KMS-11 (cell line): ENCODE data around the gene WRNIP1.

Experiments used
- H2AFZ ChIP-seq: fragments of 200-600 bp; sonication (generic); 2 replicates; pipeline ENCODE4 v1.6.1; 2016; ENCODE audit warnings: antibody characterized with exemption, mixed run types, low read depth
- H3K27ac ChIP-seq: fragments of 200-600 bp; sonication (generic); 2 replicates; pipeline ENCODE4 v1.6.1; 2016; ENCODE audit warnings: mild to moderate bottlenecking, mixed run types
- H3K27me3 ChIP-seq: fragments of 200-600 bp; sonication (generic); 2 replicates; pipeline ENCODE4 v1.6.1; 2017; ENCODE audit warnings: mild to moderate bottlenecking, low read depth, mixed run types, moderate library complexity; ENCODE audit not compliant: insufficient read depth
- H3K36me3 ChIP-seq: fragments of 200-600 bp; sonication (generic); 2 replicates; pipeline ENCODE4 v1.6.1; 2017; ENCODE audit warnings: mild to moderate bottlenecking, mixed run types; ENCODE audit not compliant: insufficient read depth
- H3K4me1 ChIP-seq: fragments of 200-600 bp; sonication (generic); 2 replicates; pipeline ENCODE4 v1.6.1; 2016; ENCODE audit warnings: mild to moderate bottlenecking, low read depth, mixed run types; ENCODE audit not compliant: poor library complexity, severe bottlenecking
- H3K4me2 ChIP-seq: fragments of 200-600 bp; sonication (generic); 2 replicates; pipeline ENCODE4 v1.7.0; 2016; ENCODE audit warnings: mild to moderate bottlenecking, mixed run types
- H3K4me3 ChIP-seq: fragments of 200-600 bp; sonication (generic); IDR thresholded peaks from 2 replicates; pipeline ENCODE4 v1.6.1; 2017; ENCODE audit warnings: low read depth, low read length, mixed read lengths; ENCODE audit not compliant: insufficient read depth
- H3K79me2 ChIP-seq: fragments of 200-600 bp; sonication (generic); 2 replicates; pipeline ENCODE4 v1.6.1; 2016; ENCODE audit warnings: low read depth, mixed run types; ENCODE audit not compliant: insufficient read depth
- H3K9ac ChIP-seq: fragments of 200-600 bp; sonication (generic); 2 replicates; pipeline ENCODE4 v1.6.1; 2016; ENCODE audit warnings: mild to moderate bottlenecking, mixed run types
- H4K20me1 ChIP-seq: fragments of 200-600 bp; sonication (generic); 2 replicates; pipeline ENCODE4 v1.6.1; 2016; ENCODE audit warnings: mild to moderate bottlenecking, mixed run types; ENCODE audit not compliant: insufficient read depth
- TF ChIP-seq, protein P1 (sequence below): fragments of 200-600 bp; sonication (generic); conservative IDR thresholded peaks from 2 replicates; pipeline ENCODE4 v1.6.1; 2017; ENCODE audit warnings: low read depth, mild to moderate bottlenecking, antibody characterized with exemption, low read length, moderate library complexity, mixed read lengths

WRNIP1 gene

DNA sequence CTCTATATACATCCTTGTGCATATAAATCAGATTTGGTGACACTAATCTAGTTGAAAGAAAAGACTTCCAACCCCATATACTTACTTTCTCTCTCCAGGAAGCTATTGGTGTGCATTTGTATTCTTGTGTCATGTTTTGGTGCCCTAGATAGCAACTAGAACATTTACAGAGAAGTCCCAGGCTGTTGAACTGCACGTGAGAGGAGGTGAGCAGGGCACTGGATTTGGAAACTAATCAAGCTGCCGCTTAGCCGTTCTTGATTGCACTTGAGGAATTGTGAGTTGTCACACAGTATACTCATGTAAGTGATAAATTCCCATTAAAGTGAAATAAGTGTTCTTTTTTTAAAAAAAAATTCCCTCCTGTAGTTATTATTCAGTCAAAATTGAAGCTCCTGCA is 7.6 kb downstream of the WRNIP1 start:
- H4K20me1 ChIP-seq = peaks cover 7% of the 10 kb centered on the region; the same call in 1 of the 2 replicates
- H3K4me2 ChIP-seq = no peak overlapping the region
- H3K79me2 ChIP-seq = peaks cover 74% of the 10 kb centered on the region

DNA sequence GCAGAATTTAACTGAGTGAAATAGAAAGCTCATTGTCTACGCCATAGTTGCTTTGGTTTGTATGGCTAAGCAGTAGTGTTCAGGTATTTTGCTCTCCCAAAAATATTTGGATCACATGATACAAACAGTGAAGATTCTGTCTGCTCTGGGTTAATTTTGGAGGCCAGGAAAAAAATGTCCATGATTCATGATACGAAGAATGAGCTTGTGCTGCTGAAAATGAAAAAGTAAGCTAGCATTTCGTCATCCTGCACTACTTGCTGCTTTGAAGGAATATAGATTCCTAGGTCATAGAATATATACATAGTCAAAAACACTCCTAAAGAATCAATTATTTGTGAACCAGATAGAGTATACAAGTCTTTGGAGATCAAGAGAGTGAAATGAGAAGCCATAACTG is 8.3 kb downstream of the WRNIP1 start:
- Histone ChIP-seq H4K20me1 (peaks cover 7% of the 10 kb centered on the region; the same call in 1 of the 2 replicates), H3K4me2 (no peak overlapping the region), H3K4me1 (peaks cover 11% of the 10 kb centered on the region), H3K4me3 (no peak overlapping the region), H3K27ac (no peak overlapping the region), H3K9ac (no peak overlapping the region), H3K36me3 (no peaks in the 10 kb centered on the region), H3K79me2 (peaks cover 69% of the 10 kb centered on the region), H3K27me3 (no peaks in the 10 kb centered on the region), H2AFZ (no peak overlapping the region)
- TF ChIP-seq, protein P1, sequence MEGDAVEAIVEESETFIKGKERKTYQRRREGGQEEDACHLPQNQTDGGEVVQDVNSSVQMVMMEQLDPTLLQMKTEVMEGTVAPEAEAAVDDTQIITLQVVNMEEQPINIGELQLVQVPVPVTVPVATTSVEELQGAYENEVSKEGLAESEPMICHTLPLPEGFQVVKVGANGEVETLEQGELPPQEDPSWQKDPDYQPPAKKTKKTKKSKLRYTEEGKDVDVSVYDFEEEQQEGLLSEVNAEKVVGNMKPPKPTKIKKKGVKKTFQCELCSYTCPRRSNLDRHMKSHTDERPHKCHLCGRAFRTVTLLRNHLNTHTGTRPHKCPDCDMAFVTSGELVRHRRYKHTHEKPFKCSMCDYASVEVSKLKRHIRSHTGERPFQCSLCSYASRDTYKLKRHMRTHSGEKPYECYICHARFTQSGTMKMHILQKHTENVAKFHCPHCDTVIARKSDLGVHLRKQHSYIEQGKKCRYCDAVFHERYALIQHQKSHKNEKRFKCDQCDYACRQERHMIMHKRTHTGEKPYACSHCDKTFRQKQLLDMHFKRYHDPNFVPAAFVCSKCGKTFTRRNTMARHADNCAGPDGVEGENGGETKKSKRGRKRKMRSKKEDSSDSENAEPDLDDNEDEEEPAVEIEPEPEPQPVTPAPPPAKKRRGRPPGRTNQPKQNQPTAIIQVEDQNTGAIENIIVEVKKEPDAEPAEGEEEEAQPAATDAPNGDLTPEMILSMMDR = no peak

More for the DNA sequence above, 7.6 kb downstream of the WRNIP1 start:
- H3K36me3 ChIP-seq = no peaks in the 10 kb centered on the region
- H3K9ac ChIP-seq = no peak overlapping the region
- H3K27me3 ChIP-seq = no peaks in the 10 kb centered on the region
- TF ChIP-seq, protein P1 = no peak
- no peak overlapping the region for H3K27ac ChIP-seq
- no peak overlapping the region for H2AFZ ChIP-seq
- peaks cover 17% of the 10 kb centered on the region for H3K4me1 ChIP-seq
- H3K4me3 ChIP-seq = no peak overlapping the region

DNA sequence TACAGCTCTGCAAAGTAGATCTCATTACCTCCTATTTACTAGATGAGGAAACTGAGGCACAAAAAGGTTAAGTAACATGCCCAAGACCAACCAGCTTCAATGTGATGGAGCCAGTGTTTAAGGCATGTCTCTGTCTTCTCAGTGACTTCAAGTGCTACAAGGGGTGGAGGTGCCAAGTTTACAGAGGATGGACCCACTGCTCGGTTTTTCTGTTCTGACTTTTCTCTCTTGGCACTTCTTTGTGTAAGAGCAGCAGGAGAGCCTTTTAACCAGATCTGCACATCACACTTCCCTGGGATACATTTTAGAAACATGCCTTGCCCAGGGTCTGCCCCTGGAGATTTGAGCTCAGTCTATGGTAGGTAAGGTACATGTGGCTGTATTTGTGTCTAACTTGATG is 9.8 kb downstream of the WRNIP1 start:
- Histone ChIP-seq H3K27me3 (no peaks in the 10 kb centered on the region), H3K4me2 (no peak overlapping the region), H3K79me2 (peaks cover 54% of the 10 kb centered on the region; the same call in 1 of the 2 replicates), H3K4me3 (no peak overlapping the region), H3K4me1 (no peaks in the 10 kb centered on the region), H4K20me1 (no peaks in the 10 kb centered on the region), H3K9ac (no peak overlapping the region), H2AFZ (no peak overlapping the region), H3K27ac (no peak overlapping the region), H3K36me3 (no peaks in the 10 kb centered on the region)
- TF ChIP-seq, protein P1 = no peak

DNA sequence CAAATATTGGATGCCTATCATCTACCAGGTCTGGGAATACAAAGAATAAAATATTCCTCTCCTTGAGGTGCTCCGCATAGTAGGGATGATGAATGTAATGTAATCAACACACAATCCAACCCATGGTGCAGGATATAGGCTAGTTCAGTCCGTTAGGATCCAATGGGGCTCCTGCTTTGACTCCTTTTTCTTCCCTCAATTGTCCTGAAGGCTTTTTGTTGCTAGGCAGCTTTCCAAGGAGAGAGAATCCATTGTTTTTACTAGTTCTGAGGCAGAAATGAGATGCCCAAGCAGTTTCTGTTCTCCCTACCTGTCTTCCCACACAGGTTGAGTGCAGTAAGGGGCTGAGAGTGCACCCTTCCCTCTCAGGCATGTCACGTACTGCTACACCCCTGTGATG is 12.1 kb downstream of the WRNIP1 start:
- Histone ChIP-seq H3K27ac (no peak overlapping the region), H3K79me2 (peaks cover 34% of the 10 kb centered on the region; the same call in 1 of the 2 replicates), H4K20me1 (no peaks in the 10 kb centered on the region), H2AFZ (no peak overlapping the region), H3K36me3 (no peaks in the 10 kb centered on the region), H3K4me1 (no peaks in the 10 kb centered on the region), H3K27me3 (no peaks in the 10 kb centered on the region), H3K4me3 (no peak overlapping the region), H3K4me2 (no peak overlapping the region), H3K9ac (no peak overlapping the region)
- TF ChIP-seq, protein P1 = no peak
